ENCODE data around the gene TCEAL2.
"Not testable (repeated sequence)": the region's sequence is repeated elsewhere in the genome, so short reads cannot be mapped to it uniquely, and the experiment has no call there.

TCEAL2 gene

DNA sequence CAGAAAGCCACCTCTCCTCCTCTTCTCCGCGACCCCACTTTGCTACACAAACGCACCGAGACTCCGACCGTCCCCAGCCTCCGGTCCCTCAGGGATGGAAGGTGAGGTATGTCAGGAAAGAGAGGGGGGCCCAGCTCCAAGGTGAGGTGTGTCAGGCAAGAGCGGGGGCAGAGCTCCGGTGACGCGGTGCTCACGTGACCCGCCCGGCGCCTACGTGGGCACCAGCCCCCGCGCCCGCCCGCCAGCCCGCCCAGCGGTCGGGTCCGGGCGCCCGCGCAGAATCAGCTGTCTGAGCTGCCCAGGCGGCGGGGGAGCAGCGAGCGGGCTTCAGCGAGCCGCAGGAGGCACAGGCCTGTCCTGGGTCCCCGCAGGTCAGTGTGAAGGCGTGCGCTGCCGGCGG lies at the start of gene TCEAL2:
Gene TCEAL2 (plus strand): TSS at position 244 of the 400 bp plus-strand sequence. CDS start 1,152 bp downstream, outside the sequence.
- not testable (repeated sequence) for FAIRE-seq

DNA sequence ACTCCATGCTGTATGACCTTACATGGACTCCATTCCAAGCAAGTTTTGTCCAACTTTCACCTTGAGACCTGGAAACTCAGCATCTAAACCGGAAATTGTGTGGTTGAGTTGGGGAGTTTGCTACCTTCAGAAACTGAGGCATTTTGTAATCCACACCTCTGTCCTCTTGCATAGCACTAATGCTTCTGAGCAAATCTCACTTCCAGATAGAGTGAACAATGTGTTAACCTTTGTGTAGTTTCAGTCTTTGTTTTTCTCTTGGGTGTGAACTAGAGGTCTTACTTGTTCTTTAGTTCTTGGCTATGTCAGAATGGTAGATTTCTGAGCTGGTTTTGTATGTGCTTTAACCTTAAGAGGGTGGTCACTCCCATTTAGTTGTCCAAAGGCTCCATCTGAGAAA lies 48.1 kb upstream of the TCEAL2 start:
- FAIRE-seq: no peak

DNA sequence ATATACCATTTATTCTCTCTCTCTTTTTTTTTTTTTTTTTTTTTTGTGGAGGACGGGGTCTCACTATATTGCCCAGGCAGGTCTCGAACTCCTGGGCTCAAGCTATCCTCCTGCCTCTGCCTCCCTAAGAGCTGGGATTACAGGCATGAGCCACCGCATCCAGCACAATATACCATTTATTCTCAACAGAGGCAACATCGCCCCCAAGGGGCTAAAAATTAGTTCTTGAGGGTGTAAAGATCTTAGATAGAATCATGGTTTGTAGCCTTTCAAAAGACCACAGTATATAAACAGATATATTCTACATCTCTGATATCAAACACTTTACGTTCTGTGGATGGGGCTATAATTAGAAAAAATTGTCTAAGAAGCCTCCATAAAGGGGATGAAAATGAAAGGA lies 39.8 kb upstream of the TCEAL2 start:
- no peak for FAIRE-seq

DNA sequence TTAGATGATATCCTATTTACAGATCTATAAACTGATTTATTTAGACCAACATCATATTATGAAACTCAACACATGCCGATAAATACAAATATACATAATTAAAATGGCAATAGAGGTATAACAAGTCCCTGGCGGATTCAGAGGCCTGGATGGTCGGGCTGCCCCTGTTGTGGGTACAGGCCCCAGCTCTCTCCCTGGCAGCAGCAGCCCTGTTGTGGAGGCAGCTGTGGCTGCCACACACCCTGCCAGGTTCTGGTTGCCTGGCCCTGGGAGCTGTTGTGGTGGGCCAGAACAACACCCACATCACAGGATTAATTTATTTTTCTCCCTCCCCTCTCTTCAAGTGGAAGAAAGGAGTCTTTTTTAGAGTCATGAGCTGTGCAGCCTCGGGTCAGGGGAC lies 12.1 kb upstream of the TCEAL2 start:
- no peak for FAIRE-seq

DNA sequence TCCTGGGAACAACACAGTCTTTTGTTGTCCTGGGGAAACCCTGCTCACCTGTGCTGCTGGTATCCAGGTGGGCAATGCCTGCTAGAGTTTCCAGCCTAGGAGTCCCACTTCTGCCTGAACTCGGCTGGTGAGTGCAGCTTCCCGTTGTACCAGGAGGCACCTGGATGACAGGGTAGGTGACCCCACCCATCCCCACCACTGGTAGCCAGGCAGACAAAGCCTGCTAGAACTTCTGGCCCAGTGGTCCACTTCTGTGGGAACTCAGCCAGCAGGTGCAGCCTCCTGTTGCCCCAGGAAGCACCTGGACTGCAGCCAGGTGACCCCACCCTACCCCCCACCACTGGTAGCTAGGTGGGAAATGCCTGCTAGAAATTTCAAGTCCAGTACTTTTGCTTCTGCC lies 9.7 kb upstream of the TCEAL2 start:
- no peak for FAIRE-seq

DNA sequence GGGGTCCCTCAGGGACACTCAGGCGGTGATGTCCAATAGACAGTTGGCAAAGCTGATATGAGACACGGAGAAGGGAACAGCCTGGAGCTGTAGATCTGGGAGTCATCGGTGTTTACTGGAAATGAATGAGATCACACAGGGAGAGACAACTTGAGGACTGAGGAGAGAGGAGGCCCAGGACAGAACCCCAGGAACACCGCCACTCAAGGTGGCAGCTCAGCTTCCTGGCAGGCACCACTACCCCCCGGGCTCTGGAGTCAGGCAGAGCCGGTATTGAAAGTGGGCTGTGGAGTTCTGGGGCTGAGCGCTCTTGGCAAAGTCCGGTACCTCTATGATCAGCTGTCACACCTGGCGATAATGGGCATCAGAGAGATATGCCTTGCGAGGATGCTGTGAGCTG lies 465 bp upstream of the TCEAL2 start:
- FAIRE-seq: not testable (repeated sequence)

DNA sequence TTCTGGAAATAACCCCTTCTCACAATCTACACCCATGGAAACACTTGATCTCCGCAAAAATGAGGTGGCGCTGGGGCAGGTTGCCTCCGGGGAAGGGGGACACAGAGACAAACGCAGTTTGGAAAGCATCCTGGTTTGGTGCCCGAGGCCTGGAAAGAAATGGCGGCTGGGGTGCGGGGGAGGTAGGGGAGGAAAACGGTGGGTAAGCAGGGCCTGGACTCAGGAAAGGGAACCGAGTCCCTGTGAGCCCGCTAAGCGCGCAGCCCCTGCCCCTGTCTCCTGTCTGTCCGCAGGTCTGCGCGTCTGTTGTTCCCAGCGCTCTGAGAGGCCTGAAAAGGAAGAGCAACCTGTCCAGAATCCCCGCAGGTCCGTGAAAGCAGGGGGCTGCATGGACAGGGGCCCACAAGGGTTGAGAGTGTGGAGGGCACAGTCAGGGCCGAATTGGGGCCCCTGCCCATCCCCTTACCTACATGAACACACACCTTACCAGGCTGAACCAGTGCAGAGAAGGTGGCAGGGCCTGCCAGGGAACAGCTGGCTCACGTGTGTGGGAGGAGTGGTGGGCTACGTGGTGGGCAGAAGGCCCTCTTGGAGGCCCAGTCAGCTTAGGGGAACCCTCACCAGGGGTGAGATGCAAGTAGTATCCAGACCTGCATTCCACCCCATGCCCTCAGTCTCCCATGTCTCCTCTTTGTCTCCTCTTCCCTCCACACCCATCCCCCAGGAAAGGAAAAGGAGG lies 770 bp downstream of the TCEAL2 start:
- FAIRE-seq: not testable (repeated sequence)

DNA sequence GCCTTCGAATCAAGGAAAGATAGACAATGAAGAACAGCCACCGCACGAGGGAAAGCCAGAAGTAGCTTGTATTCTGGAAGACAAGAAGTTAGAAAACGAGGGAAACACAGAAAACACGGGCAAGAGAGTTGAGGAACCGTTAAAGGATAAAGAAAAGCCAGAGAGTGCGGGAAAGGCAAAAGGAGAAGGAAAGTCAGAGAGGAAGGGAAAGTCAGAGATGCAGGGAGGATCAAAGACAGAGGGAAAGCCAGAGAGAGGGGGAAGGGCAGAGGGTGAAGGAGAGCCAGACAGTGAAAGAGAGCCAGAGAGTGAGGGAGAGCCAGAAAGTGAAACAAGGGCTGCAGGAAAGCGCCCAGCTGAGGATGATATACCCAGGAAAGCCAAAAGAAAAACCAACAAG lies 1.4 kb downstream of the TCEAL2 start:
- FAIRE-seq: no peak

DNA sequence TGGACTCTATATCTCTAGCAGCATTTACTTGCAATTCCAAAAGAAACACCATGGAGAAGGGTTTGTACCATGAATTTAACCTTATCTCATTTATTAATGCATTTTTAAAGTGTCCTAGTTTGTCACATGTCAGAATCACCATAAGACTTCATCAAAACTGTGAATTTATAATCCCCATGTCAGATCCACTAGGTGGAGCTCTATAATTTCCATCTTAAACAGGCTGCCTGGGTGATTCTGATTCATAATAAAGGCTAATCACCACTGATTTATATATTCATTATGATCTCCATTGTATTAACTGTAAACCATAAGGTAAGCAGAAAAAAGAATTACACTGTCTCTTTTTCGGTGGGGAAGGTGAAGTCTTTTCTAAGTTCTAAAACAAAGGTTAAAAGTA lies 4.0 kb downstream of the TCEAL2 start:
- FAIRE-seq: peak; percentile 3

DNA sequence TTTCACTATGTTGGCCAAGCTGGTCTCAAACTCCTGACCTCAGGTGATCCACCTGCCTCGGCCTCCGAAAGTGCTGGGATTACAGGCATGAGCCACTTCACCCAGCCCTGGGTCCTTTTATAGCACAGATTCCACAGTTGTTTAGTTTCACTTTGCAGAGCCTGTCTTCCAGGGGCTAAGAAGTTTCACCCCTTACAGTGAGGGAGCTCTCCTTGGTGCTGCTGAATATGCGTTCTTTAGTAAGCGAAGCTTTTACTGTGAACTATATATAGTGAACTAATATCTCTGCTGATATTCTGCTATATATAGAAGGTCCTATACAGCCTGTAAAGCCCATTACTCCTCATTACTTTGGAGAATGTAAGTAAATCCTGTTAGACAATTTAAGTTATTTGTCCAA lies 12.6 kb downstream of the TCEAL2 start:
- FAIRE-seq: no peak

DNA sequence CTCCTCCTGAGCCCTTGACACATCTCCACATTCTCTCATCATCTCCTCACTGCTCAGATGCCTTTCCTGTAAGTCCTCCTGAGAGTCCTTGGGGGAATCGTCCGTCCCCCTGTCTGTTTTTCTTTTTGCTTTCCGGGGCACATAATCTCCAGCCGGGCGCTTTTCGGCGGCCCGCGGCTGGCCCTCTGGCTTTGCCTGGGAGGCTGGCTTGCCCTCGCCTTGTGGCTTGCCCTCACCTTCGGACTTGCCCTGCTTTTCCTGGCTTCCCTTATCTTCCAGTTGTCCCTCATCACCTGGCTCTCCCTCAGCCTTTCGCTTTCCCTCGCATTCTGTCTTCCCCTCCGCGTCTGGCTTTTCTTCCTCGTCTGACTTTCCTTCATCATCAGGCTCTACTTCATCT lies 15.4 kb downstream of the TCEAL2 start:
- FAIRE-seq: not testable (repeated sequence)

DNA sequence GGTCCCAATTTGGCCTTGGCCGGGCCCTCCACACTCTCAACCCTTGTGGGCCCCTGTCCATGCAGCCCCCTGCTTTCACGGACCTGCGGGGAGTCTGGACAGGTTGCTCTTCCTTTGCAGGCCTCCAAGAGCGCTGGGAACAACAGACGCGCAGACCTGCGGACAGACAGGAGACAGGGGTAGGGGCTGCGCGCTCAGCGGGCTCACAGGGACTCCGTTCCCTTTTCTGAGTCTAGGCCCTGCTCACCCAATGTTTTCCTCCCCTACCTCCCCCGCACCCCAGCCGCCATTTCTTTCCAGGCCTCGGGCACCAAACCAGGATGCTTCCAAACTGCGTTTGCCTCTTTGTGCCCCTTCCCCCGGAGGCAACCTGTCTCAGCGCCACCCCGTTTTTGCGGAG lies 16.2 kb downstream of the TCEAL2 start:
- FAIRE-seq: not testable (repeated sequence)

DNA sequence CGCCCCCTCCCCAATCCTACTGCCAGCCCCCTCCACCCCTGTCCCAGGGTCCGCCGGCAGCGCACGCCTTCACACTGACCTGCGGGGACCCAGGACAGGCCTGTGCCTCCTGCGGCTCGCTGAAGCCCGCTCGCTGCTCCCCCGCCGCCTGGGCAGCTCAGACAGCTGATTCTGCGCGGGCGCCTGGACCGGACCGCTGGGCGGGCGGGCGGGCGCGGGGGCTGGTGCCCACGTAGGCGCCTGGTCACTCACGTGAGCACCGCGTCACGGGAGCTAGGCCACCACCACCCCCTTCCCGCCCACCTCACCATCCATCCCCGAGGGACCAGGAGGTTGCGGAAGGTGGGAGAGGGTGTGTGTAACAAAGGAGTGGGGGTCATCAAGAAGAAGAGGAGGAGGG lies 16.8 kb downstream of the TCEAL2 start, which contains the start of gene TCEAL6:
Gene TCEAL6 (minus strand): TSS at position 208 of the 400 bp plus-strand sequence.
- not testable (repeated sequence) for FAIRE-seq

DNA sequence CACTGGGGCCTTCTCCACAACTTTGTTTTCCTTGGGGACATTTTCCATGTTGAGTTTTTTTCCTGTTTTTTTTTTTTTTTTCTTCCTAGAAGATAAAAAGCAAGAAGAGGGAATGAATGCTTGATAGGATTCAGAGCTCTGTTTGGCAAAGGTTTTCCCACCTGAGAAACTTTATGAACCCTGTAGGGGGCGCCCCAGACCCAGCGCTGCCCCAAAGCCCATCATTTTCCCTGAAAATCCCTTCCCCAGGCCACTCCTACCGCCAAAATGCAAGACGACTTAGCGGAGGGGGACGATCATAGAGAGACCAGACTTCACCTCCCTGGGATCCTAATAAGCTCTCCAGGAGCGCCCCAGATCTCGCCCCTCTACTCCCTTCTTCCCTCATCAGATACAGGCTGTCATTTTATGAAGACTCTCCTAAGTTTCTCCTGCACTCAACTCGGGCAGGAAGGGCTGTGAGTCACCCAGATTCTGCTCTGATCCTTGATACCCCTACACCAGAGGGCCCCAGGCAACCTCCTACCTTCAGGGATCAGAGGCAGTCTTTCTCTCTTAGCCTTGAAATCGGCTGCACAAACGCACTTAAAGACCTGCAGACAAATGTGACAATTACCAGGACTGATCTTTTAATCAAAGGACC lies 28.9 kb downstream of the TCEAL2 start:
- no peak for FAIRE-seq

DNA sequence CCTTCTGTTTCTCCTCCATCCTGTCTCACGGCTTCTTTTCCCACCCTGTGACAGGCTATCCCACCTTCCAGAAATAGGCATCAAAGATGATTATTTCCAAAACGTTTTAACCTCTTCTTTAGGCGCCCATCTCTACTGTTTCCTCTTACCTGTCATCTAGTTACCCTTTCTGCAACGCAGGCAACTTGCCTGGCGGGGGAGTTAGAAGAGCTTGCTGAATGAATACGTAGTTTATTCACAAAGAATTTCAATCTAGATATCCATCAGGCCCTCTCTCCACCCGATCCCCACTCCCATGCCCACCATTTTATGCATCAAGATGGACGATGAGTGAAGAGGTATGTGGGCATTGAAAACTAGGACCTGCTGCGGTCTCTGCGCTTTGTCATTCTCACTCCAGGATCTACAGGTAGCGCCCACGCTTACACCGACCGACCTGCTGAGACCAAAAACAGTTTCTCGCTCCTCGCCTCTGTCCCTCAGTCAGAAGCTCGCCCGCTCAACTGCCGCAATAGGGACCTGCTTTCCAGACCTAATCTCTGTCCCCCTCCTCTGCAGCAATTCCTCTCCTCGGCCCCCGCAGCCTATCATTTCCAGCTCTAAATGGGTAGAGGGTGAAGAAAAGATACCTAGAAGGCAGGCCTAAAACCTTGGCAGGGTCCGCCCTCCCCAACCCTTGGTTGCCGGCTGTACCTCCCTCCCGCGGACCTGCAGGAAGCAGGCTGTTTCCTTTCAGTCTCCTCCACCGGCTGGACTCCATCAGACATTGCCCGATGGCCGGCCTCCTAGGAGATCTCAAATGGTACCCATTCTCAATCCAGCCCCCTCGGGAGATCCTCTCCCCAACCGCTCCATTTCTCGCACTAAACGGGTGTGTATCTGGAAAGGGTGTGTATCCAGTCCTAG lies 29.7 kb downstream of the TCEAL2 start:
- no peak for FAIRE-seq

DNA sequence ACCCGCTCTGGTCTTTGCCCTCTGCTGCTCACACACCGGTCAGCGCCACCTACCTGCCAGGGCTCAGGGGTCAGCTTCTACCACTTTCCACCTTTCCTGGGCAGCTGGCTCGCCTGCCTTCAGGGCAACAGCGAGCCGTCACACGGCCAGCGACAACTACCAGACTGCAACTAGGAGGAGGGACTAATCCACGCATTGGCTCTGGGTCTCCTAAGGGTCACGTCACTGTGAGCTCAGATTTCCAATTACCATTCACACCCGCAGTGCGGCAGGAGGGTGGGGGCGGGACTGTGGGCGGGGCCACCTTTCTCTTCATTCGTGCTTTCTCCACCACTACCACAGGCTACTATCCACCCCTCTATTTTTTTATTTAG lies 30.3 kb downstream of the TCEAL2 start, which contains the start of gene BEX5:
Gene BEX5 (minus strand): TSS at position 172 of the 374 bp plus-strand sequence. CDS start 1,712 bp downstream, outside the sequence.
- FAIRE-seq: no peak
